ENCODE data around the gene MVB12A.

MVB12A gene

GRCh38 chr19:17445526-17446165 lies 25.8 kb downstream of the MVB12A start:
- no peak for DNase-seq

GRCh38 chr19:17447704-17448130 lies 27.9 kb downstream of the MVB12A start:
- DNase-seq: no peak

- peak; percentile 36 to 83 (median 54) for DNase-seq
Observed at GRCh38 chr19:17448131-17448967, 28.5 kb downstream of the MVB12A start, which contains the start of gene TMEM221. TSS of gene TMEM221 (minus strand) at chr19:17448668. CDS start at chr19:17448462, 206 bp downstream.

GRCh38 chr19:17450264-17451075 lies 30.6 kb downstream of the MVB12A start:
- DNase-seq: peak; percentile 6 to 49 (median 38)

GRCh38 chr19:17451820-17452219 lies 32.0 kb downstream of the MVB12A start:
- no peak for DNase-seq

GRCh38 chr19:17454576-17455071 lies 34.8 kb downstream of the MVB12A start:
- DNase-seq: no peak

GRCh38 chr19:17455308-17456123 lies 35.7 kb downstream of the MVB12A start:
- DNase-seq: peak in 2 of 4 experiments; percentile 23 to 36

- no peak for DNase-seq
Observed at GRCh38 chr19:17456127-17456526, 36.3 kb downstream of the MVB12A start.

- no peak for DNase-seq
Observed at GRCh38 chr19:17457616-17458015, 37.8 kb downstream of the MVB12A start.

GRCh38 chr19:17458970-17459369 lies 39.1 kb downstream of the MVB12A start:
- no peak for DNase-seq

GRCh38 chr19:17460372-17461230 lies 40.8 kb downstream of the MVB12A start, which contains the start of gene NXNL1:
TSS of gene NXNL1 (minus strand) at chr19:17460926. CDS start at chr19:17460869, 57 bp downstream.
- DNase-seq: no peak

GRCh38 chr19:17466487-17466850 lies 46.6 kb downstream of the MVB12A start:
- no peak for DNase-seq

GRCh38 chr19:17467471-17468301 lies 47.8 kb downstream of the MVB12A start:
- DNase-seq: no peak

GRCh38 chr19:17468302-17469091 lies 48.6 kb downstream of the MVB12A start:
- no peak for DNase-seq

GRCh38 chr19:17469092-17469480 lies 49.2 kb downstream of the MVB12A start:
- DNase-seq: no peak

- peak; percentile 87 to 96 (median 92) for DNase-seq
Observed at GRCh38 chr19:17469481-17470067, 49.7 kb downstream of the MVB12A start.

GRCh38 chr19:17470068-17470841 lies 50.4 kb downstream of the MVB12A start, which contains the start of gene SLC27A1:
TSS of gene SLC27A1 (plus strand) at chr19:17470524. CDS start at chr19:17470541, 17 bp downstream.
- DNase-seq: peak; percentile 99 to 100 (median 100)
